ENCODE measurements around the gene TMEM11. TPM values are rescaled to one million over a fixed set of nuclear protein-coding genes. Genes with fewer than 3 reads are reported as not detected.
"Not testable (repeated sequence)": the region's sequence is repeated elsewhere in the genome, so short reads cannot be mapped to it uniquely, and the experiment has no call there.

The TMEM11 gene
- polyA plus RNA-seq, 3 donors = 21.2 to 24.9 (median 21.9) TPM

DNA sequence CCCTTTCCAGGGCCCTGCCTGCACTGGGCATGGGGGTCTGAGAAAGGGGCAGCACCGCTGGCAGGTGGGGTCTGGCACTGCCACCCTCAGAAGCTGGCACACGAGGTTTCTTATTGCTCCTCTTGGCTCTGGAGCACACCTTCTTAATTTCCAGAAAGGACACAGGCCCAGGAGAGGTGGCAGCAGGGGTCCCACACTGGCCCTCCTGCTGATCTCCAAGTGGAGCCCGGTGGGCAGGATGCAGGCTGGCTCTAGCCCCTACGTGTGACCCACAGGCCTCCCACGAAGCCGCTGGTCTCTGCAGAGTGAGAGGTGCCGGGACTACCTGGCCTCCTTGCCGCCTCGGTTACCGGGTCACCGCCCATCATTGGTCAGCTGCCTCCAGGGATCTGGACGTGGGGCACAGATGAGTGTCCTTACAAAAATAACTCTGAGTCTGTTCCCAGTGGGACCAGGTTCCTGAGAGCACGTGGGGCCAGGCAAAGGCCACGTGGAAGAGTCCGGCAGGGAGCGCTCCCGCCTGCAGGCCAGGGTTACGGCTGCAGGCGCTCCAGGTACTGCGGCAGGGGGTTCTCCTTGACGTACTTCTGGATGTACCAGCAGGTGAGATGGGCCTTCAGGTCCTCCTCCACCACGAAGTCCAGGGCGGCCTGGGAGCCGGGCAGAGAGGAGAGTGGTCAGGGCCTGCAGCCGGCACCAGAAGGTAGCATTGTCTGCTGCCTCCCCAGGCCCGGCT, 29.0 kb upstream of the TMEM11 start:
- no peak for DNase-seq (ENCODE audit: low read depth in 3 of 3, low spot score in 2 of 3)

DNA sequence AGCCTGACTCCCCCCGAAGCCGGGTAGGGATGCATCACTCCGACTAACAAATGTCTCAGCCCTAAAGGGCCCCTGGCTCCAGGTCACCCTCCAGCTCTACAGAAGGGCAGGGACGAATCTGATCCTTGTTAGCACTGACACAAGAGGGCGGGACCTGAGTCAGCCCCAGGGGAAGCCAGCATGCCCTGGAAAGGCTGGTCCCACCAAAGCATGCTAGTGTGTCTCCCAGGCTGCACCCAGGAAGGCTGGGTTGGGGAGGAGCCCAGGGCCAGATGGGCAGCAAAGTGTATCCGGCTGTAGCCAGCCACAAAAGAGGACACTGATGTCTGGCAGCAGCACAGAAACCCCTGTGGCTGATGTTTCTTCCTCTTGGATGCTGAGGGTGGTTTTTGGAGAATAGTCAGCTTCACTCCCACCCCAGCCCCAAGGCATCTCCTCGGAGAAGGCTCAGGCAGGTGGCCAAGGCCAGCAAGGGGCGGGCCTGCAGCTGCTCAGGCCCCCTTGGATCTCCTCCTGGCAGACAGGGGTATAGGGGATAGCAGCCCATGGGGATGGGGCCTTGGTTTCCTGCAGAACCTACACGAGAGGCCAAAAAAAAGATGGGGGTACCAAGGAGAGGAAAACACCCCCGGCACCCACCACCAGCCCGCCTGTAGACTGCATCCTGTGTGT, 28.2 kb upstream of the TMEM11 start:
- no peak for DNase-seq (ENCODE audit: low read depth in 3 of 3, low spot score in 2 of 3)

DNA sequence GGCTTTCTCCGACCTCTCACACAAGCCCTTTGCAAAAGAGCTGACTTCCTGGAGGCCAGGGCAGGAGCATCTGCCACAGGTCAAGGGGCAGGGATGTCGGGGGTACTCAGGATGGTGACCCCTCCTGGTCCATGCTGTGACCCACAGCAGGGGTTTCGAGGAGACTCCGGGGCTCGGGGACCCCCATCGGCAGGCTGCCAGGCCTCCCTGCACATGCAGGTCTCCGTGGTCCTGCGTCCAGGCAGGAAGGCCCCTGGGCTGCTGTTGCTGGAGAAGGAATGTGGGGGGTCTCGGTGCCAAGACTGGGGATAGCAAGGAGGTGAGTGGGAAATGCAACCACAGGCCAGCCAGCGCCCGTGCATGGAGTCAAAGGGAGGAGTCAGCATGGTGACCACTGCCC, 27.6 kb upstream of the TMEM11 start:
- no peak for DNase-seq (ENCODE audit: low read depth in 3 of 3, low spot score in 2 of 3)

DNA sequence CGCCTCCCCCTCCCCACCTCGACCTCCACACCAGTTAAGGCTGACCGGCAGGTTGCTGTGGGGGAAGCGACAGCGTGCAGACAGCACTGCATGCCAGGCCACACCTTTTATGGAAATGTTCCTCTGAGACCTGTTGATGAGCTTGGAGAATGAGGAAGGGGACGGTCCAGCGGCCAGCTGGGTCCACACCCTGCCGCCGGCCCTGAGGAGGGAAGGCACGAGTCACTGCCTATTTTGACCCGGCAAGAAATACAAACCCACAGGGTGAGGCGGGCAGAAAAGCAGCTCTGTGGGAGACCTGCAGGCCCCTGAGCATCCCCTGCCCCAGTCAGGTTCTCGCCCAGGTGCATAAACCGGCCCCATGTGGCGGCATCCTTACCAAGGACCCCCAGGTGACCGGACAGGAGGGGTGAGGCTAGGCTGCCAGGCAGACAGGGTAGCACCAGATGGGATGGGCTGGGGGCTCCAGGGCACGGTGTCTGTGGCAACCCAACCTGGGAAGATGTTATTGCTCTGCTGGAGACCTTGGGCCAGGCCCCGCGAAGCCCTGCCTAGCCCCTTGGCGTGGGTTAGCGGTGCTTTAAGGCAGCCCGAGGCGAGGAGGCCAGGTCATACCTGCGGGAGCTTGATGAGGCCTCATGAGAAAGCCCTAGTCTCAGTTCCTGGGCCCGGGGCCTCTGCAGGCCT, 26.6 kb upstream of the TMEM11 start:
- no peak for DNase-seq (ENCODE audit: low read depth in 3 of 3, low spot score in 2 of 3)

- DNase-seq (ENCODE audit: low read depth in 3 of 3, low spot score in 2 of 3) = no peak
Observed at GRCh38 chr17:21239680-21240368, 25.9 kb upstream of the TMEM11 start.

DNA sequence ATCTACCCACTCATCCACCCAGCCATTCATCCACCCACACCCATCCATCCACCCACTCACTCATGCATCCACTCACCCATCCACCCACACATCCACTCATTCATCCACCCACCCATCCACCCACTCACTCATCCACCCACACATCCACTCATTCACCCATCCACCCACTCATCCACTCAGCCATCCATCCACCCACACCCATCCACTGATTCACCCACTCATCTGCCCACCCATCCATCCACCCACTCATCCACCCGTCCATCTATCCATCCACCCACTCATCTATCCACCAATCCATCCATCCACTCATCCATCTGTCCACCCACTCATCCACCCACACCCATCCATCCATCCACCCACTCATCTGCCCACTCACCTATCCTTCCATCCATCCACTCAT, 22.0 kb upstream of the TMEM11 start:
- no peak for DNase-seq (ENCODE audit: low read depth in 3 of 3, low spot score in 2 of 3)

DNA sequence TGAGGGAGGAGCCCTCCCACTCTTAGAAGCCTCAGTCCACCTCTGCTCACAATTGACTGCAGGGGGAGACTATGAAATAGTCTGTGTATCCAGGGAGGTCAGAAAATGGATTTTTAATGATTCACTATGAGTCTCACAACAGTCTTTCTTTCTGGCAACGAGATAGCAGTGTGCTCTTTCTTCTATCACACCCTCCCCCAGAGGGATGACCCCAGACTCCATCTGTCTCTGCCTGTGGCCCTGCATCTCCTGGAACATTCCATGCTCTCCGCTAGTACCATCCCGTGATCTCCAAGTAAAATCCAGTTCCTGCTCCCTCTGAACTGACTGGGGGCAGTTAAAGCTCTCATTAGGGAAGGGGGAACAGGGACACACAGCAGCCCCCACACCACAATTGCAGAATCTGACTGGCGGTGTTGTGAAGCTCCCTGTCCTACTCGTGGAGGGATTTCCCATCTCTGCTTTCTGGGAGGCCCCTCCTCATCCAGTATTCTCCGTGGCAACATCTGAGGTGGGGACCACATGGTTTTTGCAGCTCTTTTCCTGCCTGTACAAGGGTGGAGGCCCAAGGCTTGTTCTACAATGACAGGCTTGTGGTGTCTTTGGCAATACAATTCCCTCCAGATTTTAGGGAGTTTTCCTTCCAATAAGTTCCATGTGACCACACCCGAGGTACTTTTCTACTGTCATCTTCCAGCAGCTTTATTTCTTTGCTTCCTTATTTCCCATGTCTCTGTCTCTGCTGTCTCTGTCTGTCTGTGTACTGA, 19.8 kb upstream of the TMEM11 start:
- no peak for DNase-seq (ENCODE audit: low read depth in 3 of 3, low spot score in 2 of 3)

- no peak for DNase-seq (ENCODE audit: low read depth in 3 of 3, low spot score in 2 of 3)
Observed at GRCh38 chr17:21232033-21232749, 18.2 kb upstream of the TMEM11 start.

DNA sequence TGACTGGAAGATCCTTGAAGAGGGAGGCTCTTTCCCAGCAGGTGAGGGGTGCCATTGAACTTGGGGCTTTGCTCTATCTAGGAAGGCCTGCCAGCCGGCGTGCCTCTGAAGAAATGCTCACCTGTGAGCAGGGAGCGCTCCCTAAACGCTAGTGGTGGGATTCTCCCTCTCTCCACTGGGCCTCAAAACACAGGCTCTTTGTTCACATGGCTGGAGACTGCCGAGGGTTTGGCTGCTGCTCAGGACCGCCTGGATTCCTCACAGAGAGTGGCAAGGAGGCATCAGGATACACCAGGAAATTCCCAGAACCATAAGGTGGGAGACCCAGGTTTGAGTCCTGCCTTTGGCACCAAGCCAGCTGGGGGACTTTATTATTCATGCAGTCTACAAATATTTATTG, 17.6 kb upstream of the TMEM11 start:
- DNase-seq (ENCODE audit: low read depth in 3 of 3, low spot score in 2 of 3) = no peak

DNA sequence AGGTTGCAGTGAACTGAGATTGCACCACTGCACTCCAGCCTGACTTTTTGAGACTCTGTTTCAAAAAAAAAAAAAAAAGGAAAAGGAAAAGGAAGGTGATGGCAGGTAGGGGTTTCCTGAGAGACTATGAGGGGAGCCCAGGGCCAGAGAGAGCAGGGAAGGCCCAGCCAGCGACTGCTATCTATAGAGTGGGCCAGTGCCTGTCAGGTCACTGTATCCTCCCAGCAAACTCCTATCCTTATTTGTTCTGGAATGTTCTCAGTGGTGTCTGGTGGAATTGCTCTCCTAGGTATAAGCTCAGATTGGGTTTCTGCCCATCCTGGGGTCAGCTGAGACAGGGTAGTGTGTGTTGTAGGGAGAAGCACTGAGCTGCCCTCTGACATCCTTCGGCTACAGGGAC, 14.9 kb upstream of the TMEM11 start:
- no peak for DNase-seq (ENCODE audit: low read depth in 3 of 3, low spot score in 2 of 3)

GRCh38 chr17:21228111-21228510, 14.2 kb upstream of the TMEM11 start:
- DNase-seq (ENCODE audit: low read depth in 3 of 3, low spot score in 2 of 3) = no peak

DNA sequence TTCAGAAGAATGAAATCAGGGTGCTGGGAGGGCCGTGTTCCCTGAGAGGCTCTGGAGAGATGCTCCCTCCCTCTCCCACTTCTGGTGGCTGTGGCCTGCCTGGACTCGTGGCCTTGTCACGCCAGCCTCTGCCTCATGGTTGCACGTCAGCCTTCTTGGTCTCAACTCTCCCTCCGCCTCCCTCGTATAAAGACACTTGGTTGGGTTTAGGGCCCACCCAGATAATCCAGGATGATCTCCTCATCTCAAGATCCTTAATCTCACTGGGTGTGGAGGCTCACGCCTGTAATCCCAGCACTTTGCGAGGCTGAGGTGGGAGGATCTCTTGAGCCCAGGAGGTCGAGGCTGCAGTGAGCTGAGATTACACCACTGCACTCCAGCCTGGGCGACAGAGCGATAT, 13.3 kb upstream of the TMEM11 start:
- DNase-seq (ENCODE audit: low read depth in 3 of 3, low spot score in 2 of 3) = not testable (repeated sequence)

GRCh38 chr17:21223086-21223485, 9.1 kb upstream of the TMEM11 start:
- no peak for DNase-seq (ENCODE audit: low read depth in 3 of 3, low spot score in 2 of 3)

- no peak for DNase-seq (ENCODE audit: low read depth in 3 of 3, low spot score in 2 of 3)
Observed at GRCh38 chr17:21218831-21219380, 4.9 kb upstream of the TMEM11 start.

GRCh38 chr17:21218101-21218500, 4.1 kb upstream of the TMEM11 start:
- no peak for DNase-seq (ENCODE audit: low read depth in 3 of 3, low spot score in 2 of 3)

DNA sequence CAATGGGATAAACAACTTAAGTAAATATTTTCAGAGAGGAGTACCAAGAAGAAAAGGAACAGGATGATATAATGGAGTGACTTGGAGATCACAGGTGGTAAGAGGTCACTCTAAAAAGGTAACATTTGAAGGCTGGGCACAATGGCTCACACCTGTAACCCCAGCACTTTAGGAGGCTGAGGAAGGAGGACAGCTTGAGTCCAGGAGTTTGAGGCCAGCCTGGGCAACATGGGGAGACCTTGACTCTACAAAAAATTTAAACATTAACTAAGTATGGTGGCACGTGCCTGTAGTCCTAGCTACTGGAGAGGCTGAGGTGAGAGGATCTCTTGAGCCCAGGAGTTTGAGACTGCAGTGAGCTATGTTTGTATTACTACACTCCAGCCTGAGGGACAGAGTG, 3.4 kb upstream of the TMEM11 start:
- DNase-seq (ENCODE audit: low read depth in 3 of 3, low spot score in 2 of 3) = no peak

- no peak for DNase-seq (ENCODE audit: low read depth in 3 of 3, low spot score in 2 of 3)
Observed at GRCh38 chr17:21215935-21216334, 2.0 kb upstream of the TMEM11 start.

- no peak for DNase-seq (ENCODE audit: low read depth in 3 of 3, low spot score in 2 of 3)
Observed at GRCh38 chr17:21214777-21215541, 998 bp upstream of the TMEM11 start.

- DNase-seq (ENCODE audit: low read depth in 3 of 3, low spot score in 2 of 3) = no peak
Observed at GRCh38 chr17:21213638-21214014, 335 bp downstream of the TMEM11 start.

Measured in right renal cortex interstitium (tissue), 3 donors.